Sigmoid colon (tissue), 7 donors: ENCODE measurements around the gene NUDT14. TPM values are rescaled to one million over a fixed set of nuclear protein-coding genes. Genes with fewer than 3 reads are reported as not detected.

ENCODE experiments used
- DNase-seq: peaks from one replicate; pipeline ENCODE4 v3.0.0-alpha.2; 2019
- H3K27ac ChIP-seq, 4 donors: fragments of 200-600 bp; sonication (generic); one replicate each; pipeline ENCODE4 v1.5.1; 2016 to 2019; ENCODE audit warnings: mild to moderate bottlenecking in 1 of 4
- H3K27me3 ChIP-seq, 3 donors: fragments of 200-600 bp; sonication (generic); one replicate each; pipeline ENCODE4 v1.5.1; 2019; ENCODE audit warnings: mild to moderate bottlenecking in 1 of 3
- H3K36me3 ChIP-seq, 4 donors: fragments of 200-600 bp; sonication (generic); one replicate each; pipeline ENCODE4 v1.5.1; 2016 to 2019
- H3K4me1 ChIP-seq, 4 donors: fragments of 200-600 bp; sonication (generic); one replicate each; pipeline ENCODE4 v1.5.1; 2017 to 2019
- H3K4me3 ChIP-seq, 4 donors: fragments of 200-600 bp; sonication (generic); one replicate each; pipeline ENCODE4 v1.5.1; 2017 to 2019; ENCODE audit warnings: mild to moderate bottlenecking in 2 of 4, moderate library complexity in 1 of 4
- H3K9me3 ChIP-seq, 4 donors: fragments of 200-600 bp in 3 of 4; sonication (generic) in 3 of 4; one replicate each; pipeline versions ENCODE4 v1.5.1 to v1.6.1; 2013 to 2019
- EP300 ChIP-seq, 4 donors: sonication (generic); formaldehyde crosslinking; IDR thresholded peaks; one replicate each; pipeline ENCODE4 v1.6.1; 2017; ENCODE audit warnings: antibody characterized with exemption in 4 of 4
- POLR2A ChIP-seq, 2 donors: fragments of 450-650 bp; IDR thresholded peaks; one replicate each; pipeline ENCODE4 v1.6.1; 2016; ENCODE audit warnings: antibody characterized with exemption in 2 of 2, mild to moderate bottlenecking in 2 of 2, moderate library complexity in 2 of 2
- POLR2AphosphoS5 ChIP-seq, 4 donors: sonication (generic); formaldehyde crosslinking; IDR thresholded peaks; one replicate each; pipeline ENCODE4 v1.6.1; 2017; ENCODE audit warnings: antibody characterized with exemption in 4 of 4
- WGBS, 2 donors: extraction: QIAGEN DNeasy Blood & Tissue Kit; methylation state at CpG; one replicate each; pipeline ENCODE4 v1.1.7; 2013; 5-methylcytosine and 5-hydroxymethylcytosine counted together
- intact Hi-C: fragments of 100-400 bp; cut with DNase I; formaldehyde crosslinking; loops from one replicate; pipeline ENCODE4 v1.15.1; 2023
- polyA plus RNA-seq, 3 donors: library from polyadenylated mRNA; stranded (reverse); fragments of 200-250 nt; gene quantifications; one replicate each; pipeline ENCODE4 v1.2.3, GENCODE V29; 2013
- total RNA-seq, 4 donors: library from RNA; depleted of rRNA; stranded (reverse); fragments of >200 nt; gene quantifications; one replicate each; pipeline ENCODE4 v1.1.0, GENCODE V29; 2016
- TF ChIP-seq, protein P1 (sequence below), 4 experiments: fragments of 450-650 bp in 3 of 4; fragments of 200-600 bp in 1 of 4; IDR thresholded peaks; one replicate each; pipeline ENCODE4 v1.5.1; 2016 to 2019; ENCODE audit warnings: antibody characterized with exemption in 4 of 4, mild to moderate bottlenecking in 3 of 4, moderate library complexity in 2 of 4
- donor health status: healthy with polysubstance abuse.
- donor health status: Bipolar disorder and iron deficiency.
- donor health status: healthy.

Gene NUDT14
- total and polyA plus RNA-seq, 7 donors: 4.1 to 47.4 (median 10.5) TPM

DNA sequence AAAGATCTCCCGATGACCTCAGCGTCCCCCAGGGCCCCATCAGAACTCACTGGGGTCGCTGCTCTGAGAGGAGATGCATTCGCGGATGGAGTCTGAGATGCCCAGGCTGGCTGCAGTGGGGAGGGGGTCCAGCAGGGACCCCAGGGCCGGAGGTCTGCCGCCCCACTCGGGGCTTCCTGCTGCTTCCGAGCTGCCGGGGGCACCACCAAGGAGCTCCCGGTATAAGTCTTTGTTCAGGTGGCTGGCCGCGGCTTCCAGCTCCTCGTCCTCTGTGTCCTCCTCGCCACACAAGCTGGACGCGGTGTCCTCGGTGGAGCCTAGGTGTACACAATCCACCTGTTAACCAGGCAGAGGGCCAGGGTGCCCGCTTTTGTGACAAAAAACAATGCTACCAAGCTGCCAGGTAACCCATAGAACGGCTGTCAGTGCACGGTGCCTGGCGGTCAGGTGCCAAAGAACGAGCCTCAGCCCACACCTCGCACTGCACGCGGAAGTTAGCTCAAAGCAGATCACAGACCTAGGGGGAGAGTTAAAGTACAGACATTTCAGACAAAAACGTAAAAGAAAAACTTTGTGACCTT is 40.6 kb upstream of the NUDT14 start:
- H3K9me3 ChIP-seq: no peaks in the 10 kb centered on the region
- intact Hi-C loops: no loop called here
- TF ChIP-seq, protein P1, sequence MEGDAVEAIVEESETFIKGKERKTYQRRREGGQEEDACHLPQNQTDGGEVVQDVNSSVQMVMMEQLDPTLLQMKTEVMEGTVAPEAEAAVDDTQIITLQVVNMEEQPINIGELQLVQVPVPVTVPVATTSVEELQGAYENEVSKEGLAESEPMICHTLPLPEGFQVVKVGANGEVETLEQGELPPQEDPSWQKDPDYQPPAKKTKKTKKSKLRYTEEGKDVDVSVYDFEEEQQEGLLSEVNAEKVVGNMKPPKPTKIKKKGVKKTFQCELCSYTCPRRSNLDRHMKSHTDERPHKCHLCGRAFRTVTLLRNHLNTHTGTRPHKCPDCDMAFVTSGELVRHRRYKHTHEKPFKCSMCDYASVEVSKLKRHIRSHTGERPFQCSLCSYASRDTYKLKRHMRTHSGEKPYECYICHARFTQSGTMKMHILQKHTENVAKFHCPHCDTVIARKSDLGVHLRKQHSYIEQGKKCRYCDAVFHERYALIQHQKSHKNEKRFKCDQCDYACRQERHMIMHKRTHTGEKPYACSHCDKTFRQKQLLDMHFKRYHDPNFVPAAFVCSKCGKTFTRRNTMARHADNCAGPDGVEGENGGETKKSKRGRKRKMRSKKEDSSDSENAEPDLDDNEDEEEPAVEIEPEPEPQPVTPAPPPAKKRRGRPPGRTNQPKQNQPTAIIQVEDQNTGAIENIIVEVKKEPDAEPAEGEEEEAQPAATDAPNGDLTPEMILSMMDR (IDR thresholded peaks at IDR 0.05): no peak
- TF ChIP-seq EP300 (IDR thresholded peaks at IDR 0.05): no peak
- TF ChIP-seq POLR2A (IDR thresholded peaks at IDR 0.05): no peak
- TF ChIP-seq POLR2AphosphoS5 (IDR thresholded peaks at IDR 0.05): no peak
- H3K4me1 ChIP-seq: peaks cover 0 to 16% (median 10%) of the 10 kb centered on the region in 4 donors
- H3K27ac ChIP-seq: peak overlapping the region in 3 of 4 donors; percentile 64 to 77 (median 67)
- H3K27me3 ChIP-seq: no peaks in the 10 kb centered on the region
- no peak overlapping the region for H3K4me3 ChIP-seq
- peaks cover 0 to 86% (median 30%) of the 10 kb centered on the region in 4 donors for H3K36me3 ChIP-seq
- DNase-seq: no peak
- 95 to 96% methylated on average over 27 of the region's 27 CpGs for WGBS, 2 donors

DNA sequence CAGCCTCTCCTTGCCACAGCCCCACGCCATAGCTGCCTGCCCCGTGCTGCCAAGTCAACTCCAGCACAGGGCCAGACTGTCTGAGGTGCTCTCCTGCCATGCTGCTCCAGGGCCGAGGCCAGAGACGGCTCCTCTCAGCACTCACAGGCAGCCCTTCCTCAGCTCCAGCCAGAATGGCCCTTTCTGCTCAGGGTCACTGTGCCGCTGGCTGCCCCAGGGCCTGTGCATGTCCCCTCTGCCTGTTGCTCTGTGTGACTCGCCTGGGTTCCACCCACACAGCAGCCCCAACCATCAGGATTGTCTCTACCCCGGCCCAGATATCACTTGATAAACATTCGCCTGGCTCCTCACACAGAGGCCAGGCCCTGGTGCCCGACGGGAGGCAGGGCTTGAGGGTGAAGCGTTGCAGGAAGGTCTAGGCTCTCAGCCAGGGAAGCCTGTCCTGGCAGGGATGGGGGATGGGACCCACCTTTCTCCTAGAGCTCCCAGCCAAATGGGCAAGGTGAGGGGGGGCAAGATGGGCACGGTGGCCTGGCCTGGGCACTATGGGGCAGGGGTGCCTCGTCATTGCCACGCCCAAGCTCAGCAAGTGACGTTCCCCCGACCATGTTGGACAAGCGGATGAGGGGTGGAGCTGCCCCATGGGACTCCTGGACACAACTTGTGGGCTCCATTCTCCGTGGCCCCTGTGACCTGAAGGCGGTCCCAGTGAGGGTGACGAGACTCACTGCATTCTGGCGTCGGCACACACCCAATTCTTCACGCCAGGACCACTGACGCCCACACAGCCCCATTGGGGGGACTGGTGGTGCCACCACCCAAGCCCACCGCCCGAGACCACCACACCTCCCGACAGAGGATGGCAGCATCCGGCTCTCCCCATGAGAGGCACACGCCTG is 39.8 kb upstream of the NUDT14 start:
- 91 to 92% methylated on average over 29 of the region's 29 CpGs for WGBS, 2 donors
- no peak for DNase-seq
- no peaks in the 10 kb centered on the region for H3K27me3 ChIP-seq
- H3K4me1 ChIP-seq: peaks cover 0 to 16% (median 10%) of the 10 kb centered on the region in 4 donors
- TF ChIP-seq, protein P1 (IDR thresholded peaks at IDR 0.05): no peak
- peak in 1 of 4 donors; percentile 14 for TF ChIP-seq POLR2AphosphoS5 (IDR thresholded peaks at IDR 0.05)
- no peak for TF ChIP-seq EP300 (IDR thresholded peaks at IDR 0.05)
- intact Hi-C loops: no loop called here
- peaks cover 0 to 86% (median 26%) of the 10 kb centered on the region in 4 donors for H3K36me3 ChIP-seq
- H3K4me3 ChIP-seq: no peak overlapping the region
- no peaks in the 10 kb centered on the region for H3K9me3 ChIP-seq
- H3K27ac ChIP-seq: peak overlapping the region; percentile 9 to 77 (median 66)

DNA sequence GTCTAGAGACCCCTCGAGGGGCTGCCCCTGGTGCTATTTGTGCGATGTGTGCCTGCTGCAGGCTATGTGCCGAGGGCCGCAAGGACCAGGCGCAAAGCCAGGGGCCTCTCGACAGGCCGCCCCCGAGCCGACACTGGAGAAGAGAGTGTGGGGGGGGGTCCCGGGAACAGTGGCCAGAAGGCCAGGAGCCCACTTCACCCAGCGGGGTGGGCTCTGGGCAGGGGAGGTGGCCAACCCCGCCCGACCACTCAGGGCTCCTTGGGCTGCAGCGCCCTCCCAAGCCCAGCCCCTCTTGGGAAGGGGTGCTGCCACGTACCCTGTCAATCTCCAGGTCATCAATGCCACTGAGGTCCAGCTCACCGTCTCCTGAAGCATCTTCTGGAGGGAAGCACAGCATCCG is 38.6 kb upstream of the NUDT14 start:
- Histone ChIP-seq H3K27me3 (no peaks in the 10 kb centered on the region), H3K36me3 (peaks cover 0 to 74% (median 24%) of the 10 kb centered on the region in 4 donors), H3K27ac (peak overlapping the region in 2 of 4 donors; percentile 67 to 77), H3K4me3 (no peak overlapping the region), H3K4me1 (peaks cover 0 to 16% (median 10%) of the 10 kb centered on the region in 4 donors), H3K9me3 (no peaks in the 10 kb centered on the region)
- no peak for TF ChIP-seq POLR2AphosphoS5 (IDR thresholded peaks at IDR 0.05)
- TF ChIP-seq, protein P1 (IDR thresholded peaks at IDR 0.05): no peak
- TF ChIP-seq POLR2A (IDR thresholded peaks at IDR 0.05): no peak
- no peak for TF ChIP-seq EP300 (IDR thresholded peaks at IDR 0.05)
- intact Hi-C loops: no loop called here
- DNase-seq: no peak
- 96% methylated on average over 17 of the region's 17 CpGs for WGBS, 2 donors

DNA sequence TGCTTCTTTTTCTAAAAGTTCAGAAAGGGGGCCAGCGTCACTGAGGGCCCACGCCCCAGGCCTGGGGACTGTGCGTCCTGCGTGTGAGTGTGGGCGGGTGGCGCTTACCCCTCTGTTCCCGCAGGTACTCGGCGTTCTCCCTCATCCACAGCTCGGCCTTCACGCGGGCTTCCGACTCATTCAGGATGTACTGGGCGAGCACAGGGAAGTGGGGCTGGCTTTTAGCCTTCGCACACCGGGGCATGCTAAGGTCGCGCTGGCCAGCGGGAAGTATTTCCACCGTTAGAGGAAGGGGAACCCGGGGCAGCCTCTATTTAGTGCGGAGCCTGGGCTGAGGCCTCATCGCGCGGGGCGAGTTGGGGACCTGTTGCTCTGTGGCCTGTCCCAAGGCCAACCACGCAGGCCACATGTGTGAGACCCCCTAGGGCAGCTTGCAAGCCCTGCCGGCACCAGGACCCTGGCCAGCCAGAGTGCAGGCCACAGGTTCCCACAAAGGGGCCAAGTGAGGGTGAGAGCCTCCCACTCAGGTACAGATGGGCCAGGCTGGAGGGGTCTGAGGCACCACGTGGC is 38.0 kb upstream of the NUDT14 start:
- TF ChIP-seq POLR2A (IDR thresholded peaks at IDR 0.05): no peak
- peaks cover 0 to 16% (median 10%) of the 10 kb centered on the region in 4 donors for H3K4me1 ChIP-seq
- no peak overlapping the region for H3K4me3 ChIP-seq
- intact Hi-C loops: no loop called here
- H3K27ac ChIP-seq: no peak overlapping the region
- H3K36me3 ChIP-seq: peaks cover 0 to 67% (median 24%) of the 10 kb centered on the region in 4 donors
- DNase-seq: no peak
- no peaks in the 10 kb centered on the region for H3K9me3 ChIP-seq
- no peaks in the 10 kb centered on the region for H3K27me3 ChIP-seq
- WGBS, 2 donors: 95 to 96% methylated on average over 29 of the region's 29 CpGs

DNA sequence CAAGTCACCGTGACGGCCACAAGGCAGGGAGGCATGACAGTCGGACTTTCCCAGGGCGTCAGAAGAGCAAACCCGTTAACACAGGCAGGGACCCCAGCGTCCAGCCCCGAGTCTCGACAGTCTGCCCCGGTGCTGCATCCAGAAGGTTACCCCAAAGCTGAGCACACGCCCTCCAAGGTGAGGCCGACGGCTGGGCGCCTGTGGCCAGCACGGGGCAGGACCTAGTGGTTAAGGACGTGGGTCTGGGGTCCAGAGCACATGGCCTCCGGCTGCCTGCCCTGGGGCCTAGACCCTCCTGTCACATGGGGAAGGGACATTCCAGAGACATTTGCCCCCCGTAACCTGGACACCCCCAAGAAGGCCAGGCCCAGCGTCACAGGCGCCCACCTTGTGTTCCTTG is 37.5 kb upstream of the NUDT14 start:
- intact Hi-C loops: no loop called here
- Histone ChIP-seq H3K4me3 (no peak overlapping the region), H3K9me3 (no peaks in the 10 kb centered on the region), H3K4me1 (peaks cover 0 to 16% (median 10%) of the 10 kb centered on the region in 4 donors), H3K27ac (no peak overlapping the region), H3K36me3 (peaks cover 0 to 65% (median 24%) of the 10 kb centered on the region in 4 donors), H3K27me3 (no peaks in the 10 kb centered on the region)
- no peak for TF ChIP-seq POLR2AphosphoS5 (IDR thresholded peaks at IDR 0.05)
- TF ChIP-seq EP300 (IDR thresholded peaks at IDR 0.05): no peak
- TF ChIP-seq, protein P1 (IDR thresholded peaks at IDR 0.05): no peak
- TF ChIP-seq POLR2A (IDR thresholded peaks at IDR 0.05): no peak
- DNase-seq: no peak
- WGBS, 2 donors: 96 to 97% methylated on average over 19 of the region's 19 CpGs
